Smooth muscle cell (in vitro differentiated cells): ENCODE measurements around the gene FBXL15. TPM values are rescaled to one million over a fixed set of nuclear protein-coding genes. Genes with fewer than 3 reads are reported as not detected.

Source experiments
- DNase-seq: peaks from one replicate; lab custom pipeline; 2025; ENCODE audit not compliant: unreplicated experiment; lab: John Stamatoyannopoulos, UW
- H2AFZ ChIP-seq: fragments of 200-600 bp; sonication (generic); 2 replicates; pipeline ENCODE4 v1.6.0; 2016; ENCODE audit warnings: antibody characterized with exemption, low read depth, mild to moderate bottlenecking
- H3F3A ChIP-seq: fragments of 200-600 bp; sonication (generic); 2 replicates; pipeline ENCODE4 v1.6.0; 2017; ENCODE audit warnings: antibody characterized with exemption, low read depth
- H3K27ac ChIP-seq: fragments of 200-600 bp; sonication (generic); 2 replicates; pipeline ENCODE4 v1.5.1; 2016; ENCODE audit warnings: low read depth, mild to moderate bottlenecking
- H3K27me3 ChIP-seq: fragments of 200-600 bp; sonication (generic); 2 replicates; pipeline ENCODE4 v1.6.1; 2016; ENCODE audit warnings: low read depth, mild to moderate bottlenecking
- H3K36me3 ChIP-seq: fragments of 200-600 bp; sonication (generic); 2 replicates; pipeline ENCODE4 v1.5.1; 2016; ENCODE audit warnings: low read depth
- H3K4me1 ChIP-seq: fragments of 200-600 bp; sonication (generic); 2 replicates; pipeline ENCODE4 v1.5.1; 2016; ENCODE audit warnings: low read depth
- H3K4me2 ChIP-seq: fragments of 200-600 bp; sonication (generic); 2 replicates; pipeline ENCODE4 v1.6.0; 2016; ENCODE audit warnings: mild to moderate bottlenecking
- H3K4me3 ChIP-seq: fragments of 200-600 bp; sonication (generic); 2 replicates; pipeline ENCODE4 v1.5.1; 2016; ENCODE audit warnings: mild to moderate bottlenecking
- H3K79me2 ChIP-seq: fragments of 200-600 bp; sonication (generic); 2 replicates; pipeline ENCODE4 v1.6.0; 2016; ENCODE audit warnings: low read depth, mild to moderate bottlenecking
- H3K9ac ChIP-seq: fragments of 200-600 bp; sonication (generic); 2 replicates; pipeline ENCODE4 v1.6.0; 2016; ENCODE audit warnings: low read depth
- H3K9me3 ChIP-seq: fragments of 200-600 bp; sonication (generic); replicated peaks from 2 replicates; pipeline ENCODE4 v1.5.1; 2016; ENCODE audit warnings: low read depth
- H4K20me1 ChIP-seq: fragments of 200-600 bp; sonication (generic); 2 replicates; pipeline ENCODE4 v1.6.0; 2016; ENCODE audit warnings: low read depth
- CTCF ChIP-seq: fragments of 200-600 bp; sonication (generic); IDR thresholded peaks from 2 replicates; pipeline ENCODE4 v1.5.1; 2017; ENCODE audit warnings: borderline replicate concordance, mild to moderate bottlenecking, antibody characterized with exemption; ENCODE audit not compliant: insufficient read depth, poor library complexity, severe bottlenecking
- WGBS: methylation state at CpG from one replicate; pipeline ENCODE4 v1.1.7; 2016; ENCODE audit warnings: low lambda C conversion rate; 5-methylcytosine and 5-hydroxymethylcytosine counted together
- polyA plus RNA-seq: library from polyadenylated mRNA; unstranded; fragments of >200 nt; fragmentation: Nextera tagmentation; extraction: Ambion mirVana; gene quantifications from 2 replicates; pipeline ENCODE4 v1.2.1, GENCODE V29; 2016
- total RNA-seq: library from RNA; depleted of rRNA; stranded (reverse); fragments of >200 nt; gene quantifications from 2 replicates; pipeline ENCODE4 v1.2.3, GENCODE V29; 2014

The FBXL15 gene
- total and polyA plus RNA-seq, 2 experiments from 2014 or later, result 8.2 to 29.0 TPM

GRCh38 chr10:102399217-102400021 lies 21.2 kb upstream of the FBXL15 start:
- Histone ChIP-seq H3K36me3 (no peaks in the 10 kb centered on the region), H3K4me1 (peaks cover 6% of the 10 kb centered on the region), H3K4me2 (peak overlapping the region; percentile 91), H3K27me3 (no peaks in the 10 kb centered on the region), H3K4me3 (peak overlapping the region; percentile 57), H3K9ac (peak overlapping the region; percentile 53), H4K20me1 (peaks cover 10% of the 10 kb centered on the region), H3F3A (no peaks in the 10 kb centered on the region), H3K79me2 (peaks cover 14% of the 10 kb centered on the region), H3K9me3 (no peaks in the 10 kb centered on the region), H3K27ac (peak overlapping the region; percentile 52), H2AFZ (no peak overlapping the region)
- DNase-seq, result peak; percentile 77
- TF ChIP-seq CTCF, result peak; percentile 94
- 6% methylated on average over 71 of the region's 72 CpGs for WGBS

GRCh38 chr10:102400076-102400475 lies 20.6 kb upstream of the FBXL15 start:
- no peak for TF ChIP-seq CTCF
- H3K9ac ChIP-seq, result no peak overlapping the region
- H3K4me2 ChIP-seq, result peak overlapping the region; percentile 91
- peaks cover 14% of the 10 kb centered on the region for H3K79me2 ChIP-seq
- peaks cover 6% of the 10 kb centered on the region for H3K4me1 ChIP-seq
- WGBS, result 94% methylated on average over 17 of the region's 17 CpGs
- no peak overlapping the region for H2AFZ ChIP-seq
- H3K9me3 ChIP-seq, result no peaks in the 10 kb centered on the region
- H3K4me3 ChIP-seq, result no peak overlapping the region
- no peaks in the 10 kb centered on the region for H3F3A ChIP-seq
- H4K20me1 ChIP-seq, result peaks cover 10% of the 10 kb centered on the region
- DNase-seq, result no peak
- no peaks in the 10 kb centered on the region for H3K27me3 ChIP-seq
- no peaks in the 10 kb centered on the region for H3K36me3 ChIP-seq
- no peak overlapping the region for H3K27ac ChIP-seq

GRCh38 chr10:102400598-102401341 lies 19.9 kb upstream of the FBXL15 start:
- Histone ChIP-seq H2AFZ (no peak overlapping the region), H3K9me3 (no peaks in the 10 kb centered on the region), H3K4me3 (no peak overlapping the region), H3K27ac (no peak overlapping the region), H3K4me1 (peaks cover 6% of the 10 kb centered on the region), H4K20me1 (peaks cover 10% of the 10 kb centered on the region), H3K36me3 (no peaks in the 10 kb centered on the region), H3K4me2 (no peak overlapping the region), H3K79me2 (peaks cover 13% of the 10 kb centered on the region), H3K9ac (no peak overlapping the region), H3K27me3 (no peaks in the 10 kb centered on the region), H3F3A (no peaks in the 10 kb centered on the region)
- WGBS, result 96% methylated on average over 18 of the region's 22 CpGs
- DNase-seq, result no peak
- no peak for TF ChIP-seq CTCF

GRCh38 chr10:102401342-102401654 lies 19.3 kb upstream of the FBXL15 start:
- Histone ChIP-seq H3K4me3 (no peak overlapping the region), H3K4me2 (no peak overlapping the region), H3K36me3 (no peaks in the 10 kb centered on the region), H3K27me3 (no peaks in the 10 kb centered on the region), H3K27ac (peak overlapping the region; percentile 69), H4K20me1 (peaks cover 9% of the 10 kb centered on the region), H2AFZ (no peak overlapping the region), H3K4me1 (peaks cover under 1% of the 10 kb centered on the region), H3K9ac (no peak overlapping the region), H3K79me2 (peaks cover 8% of the 10 kb centered on the region), H3K9me3 (no peaks in the 10 kb centered on the region), H3F3A (no peaks in the 10 kb centered on the region)
- TF ChIP-seq CTCF, result no peak
- WGBS, result 81% methylated on average over 7 of the region's 8 CpGs
- DNase-seq, result no peak
